ENCODE measurements around the gene POLR2M.

Gene POLR2M

GRCh38 chr15:57706405-57707209 lies at the start of gene POLR2M:
POLR2M (plus strand) TSS chr15:57706714; CDS start chr15:57706843, 129 bp downstream.
- DNase-seq = peak; percentile 99

GRCh38 chr15:57657619-57658018 lies 48.9 kb upstream of the POLR2M start:
- DNase-seq = no peak

GRCh38 chr15:57662091-57662744 lies 44.3 kb upstream of the POLR2M start:
- no peak for DNase-seq

DNA sequence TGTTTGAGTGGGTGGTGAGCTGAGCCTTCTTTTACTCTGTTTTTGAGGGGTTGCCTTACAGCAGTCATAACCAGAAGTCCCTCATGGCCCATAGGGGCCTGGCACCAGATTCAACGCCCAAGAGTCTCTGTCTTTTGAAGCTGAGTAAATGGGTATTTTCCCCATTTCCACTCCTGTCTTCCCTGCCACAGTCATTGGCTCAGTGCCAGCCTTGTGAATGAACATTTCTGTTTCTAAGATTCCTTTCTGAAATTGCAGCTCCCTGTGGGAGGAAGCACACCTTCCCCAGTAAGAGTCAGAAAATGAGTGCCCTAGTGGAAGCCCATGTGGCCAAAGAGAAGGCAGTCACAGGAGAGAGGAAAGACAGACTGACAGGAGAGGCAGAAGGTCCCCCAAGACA lies 43.7 kb upstream of the POLR2M start:
- no peak for DNase-seq

DNA sequence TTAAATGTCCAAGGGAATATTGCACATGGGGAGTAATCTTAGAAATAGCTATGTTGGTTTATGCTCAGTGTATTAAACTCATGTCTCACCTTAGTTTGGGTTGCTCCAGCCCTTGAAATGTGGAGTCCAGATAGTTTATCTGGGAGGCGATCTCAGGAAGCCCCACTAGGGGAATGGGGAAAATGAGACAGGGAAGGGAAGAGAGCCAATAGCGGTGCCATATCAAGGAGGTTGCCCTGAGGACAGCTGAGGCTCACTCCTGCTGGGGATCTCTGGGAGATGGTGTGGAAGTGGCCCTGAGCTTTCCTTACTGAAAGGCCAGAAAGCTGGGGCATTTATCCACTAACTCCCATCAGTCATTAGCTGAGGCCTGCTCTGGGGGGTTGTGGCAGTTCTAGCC lies 43.3 kb upstream of the POLR2M start:
- DNase-seq = no peak

- DNase-seq = no peak
Measured at GRCh38 chr15:57665194-57665593, 41.3 kb upstream of the POLR2M start.

DNA sequence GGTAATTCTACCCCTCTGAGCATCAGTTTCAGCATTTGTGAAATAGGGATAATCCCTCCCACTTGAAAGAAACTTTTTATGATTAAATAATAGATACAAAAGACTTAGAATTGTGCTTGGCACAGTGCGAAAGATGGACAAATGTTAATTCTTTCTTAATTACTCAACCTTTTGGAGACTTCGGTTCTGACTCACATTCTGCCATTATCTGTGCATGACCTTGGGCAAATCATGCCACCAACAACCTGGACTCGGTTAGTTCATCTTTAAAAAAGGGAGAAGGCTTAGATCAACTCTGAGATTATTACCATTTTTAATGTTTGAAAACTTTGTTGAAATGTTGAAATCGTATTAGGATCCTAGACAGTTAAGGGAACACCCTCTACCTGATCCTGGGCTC lies 40.6 kb upstream of the POLR2M start:
- DNase-seq = no peak

DNA sequence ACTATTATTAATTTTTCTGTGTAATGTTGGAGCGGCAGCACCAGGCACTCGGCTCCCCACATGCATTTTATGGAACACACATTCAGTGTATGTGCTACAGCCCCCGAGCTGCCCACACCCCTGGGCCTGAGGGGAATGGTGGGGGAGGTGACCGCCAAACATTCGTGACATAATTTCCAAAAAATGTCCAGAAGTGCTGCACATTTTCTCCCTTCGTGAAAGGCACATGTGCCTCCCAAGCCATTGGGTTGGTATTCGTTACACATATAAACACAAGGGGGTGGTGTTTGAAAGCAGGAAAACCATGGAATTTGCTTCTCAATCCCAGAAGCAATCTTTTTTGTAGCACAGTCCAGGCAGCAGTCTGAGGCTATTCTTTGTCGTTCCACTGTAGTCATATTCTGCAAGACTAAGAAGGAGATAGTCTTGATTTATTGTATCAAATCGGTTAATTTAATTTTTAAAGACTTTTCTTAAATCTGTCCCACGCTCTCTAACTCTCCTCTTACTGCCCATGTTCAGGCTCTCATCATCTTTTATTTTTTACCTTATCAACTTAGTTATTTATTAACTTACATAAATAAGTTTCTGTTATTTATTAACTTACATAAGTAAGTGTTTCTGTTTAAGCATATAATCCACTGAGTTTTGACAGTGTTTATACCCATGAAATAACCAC lies 39.2 kb upstream of the POLR2M start:
- peak; percentile 8 for DNase-seq

DNA sequence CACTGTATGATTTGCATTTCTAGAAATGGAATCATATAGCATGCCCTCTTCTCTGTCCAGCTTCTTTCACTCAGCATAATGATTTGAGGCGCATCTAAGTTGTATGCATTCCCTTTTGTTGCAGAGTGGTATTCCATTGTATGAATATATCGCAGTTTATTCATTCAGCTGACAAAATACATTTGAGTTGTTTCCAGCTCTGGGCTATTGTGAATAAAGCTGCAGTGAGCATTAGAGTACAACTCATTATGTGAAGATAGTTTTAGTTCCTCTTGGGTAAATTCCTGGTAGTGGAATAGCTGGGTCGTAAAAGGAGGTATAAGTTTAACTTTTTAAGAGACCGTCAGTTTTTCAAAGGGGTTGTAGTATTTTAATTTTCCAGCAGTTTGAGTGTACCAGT lies 38.5 kb upstream of the POLR2M start:
- DNase-seq = no peak

- DNase-seq = no peak
Measured at GRCh38 chr15:57671636-57672035, 34.9 kb upstream of the POLR2M start.

- DNase-seq = no peak
Measured at GRCh38 chr15:57675481-57676181, 30.9 kb upstream of the POLR2M start.

DNA sequence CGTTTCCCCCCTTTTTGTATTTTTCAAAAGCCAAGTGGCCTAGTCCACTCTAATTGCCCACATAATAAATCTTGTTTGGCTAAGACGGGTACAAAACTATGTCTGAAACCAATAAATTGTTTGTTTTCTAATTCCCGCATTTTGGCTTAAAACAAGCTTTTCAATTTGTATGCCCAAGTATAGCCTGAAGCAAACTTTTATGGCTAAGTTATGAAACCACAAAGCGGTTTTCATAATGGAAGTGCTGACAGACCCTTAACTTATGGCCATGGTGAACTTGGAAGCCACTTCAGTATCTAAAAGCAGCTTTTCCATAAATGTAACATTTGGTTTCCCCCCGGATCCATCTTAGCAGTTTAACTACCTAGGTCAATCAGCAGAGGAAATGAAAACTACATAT lies 29.9 kb upstream of the POLR2M start:
- no peak for DNase-seq

DNA sequence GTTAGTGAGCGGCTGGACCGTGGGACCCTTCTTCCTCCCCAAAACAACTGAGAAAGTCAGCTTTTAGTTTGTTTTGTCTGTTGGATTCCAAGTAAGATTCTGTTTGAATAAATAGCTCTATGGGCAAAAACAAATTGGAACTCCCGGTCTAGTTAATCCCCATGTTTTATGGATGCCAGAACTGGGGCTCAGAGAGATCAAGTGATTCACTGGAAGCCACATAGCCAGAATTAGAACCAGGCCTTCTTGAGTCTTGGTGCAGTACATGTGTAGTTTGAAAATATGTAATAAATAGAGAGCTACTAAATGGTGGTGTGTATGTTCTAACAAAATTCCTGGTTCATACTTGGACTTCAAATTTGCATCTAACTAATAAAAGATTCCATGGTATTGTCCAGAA lies 29.3 kb upstream of the POLR2M start:
- no peak for DNase-seq

DNA sequence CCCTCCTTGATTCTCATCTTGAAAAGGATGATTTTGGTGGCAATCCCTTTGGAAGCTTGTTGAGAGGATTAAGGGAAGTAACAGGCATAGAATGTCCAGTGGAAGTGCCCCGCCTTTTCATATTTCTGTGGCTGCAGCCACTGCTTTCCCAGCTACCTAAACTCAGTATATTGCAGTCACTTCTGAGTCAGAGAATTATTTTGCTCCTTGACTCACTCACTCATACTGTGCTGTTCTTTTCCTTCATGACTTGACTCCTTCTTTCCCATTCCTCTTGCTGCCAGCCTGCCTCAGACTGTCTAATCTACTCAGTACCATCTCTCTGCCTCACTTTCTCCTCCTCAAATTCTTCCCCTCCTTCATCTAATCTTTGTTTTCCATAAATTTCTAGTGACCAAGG lies 26.5 kb upstream of the POLR2M start:
- DNase-seq = no peak

- DNase-seq = no peak
Measured at GRCh38 chr15:57681011-57681410, 25.5 kb upstream of the POLR2M start.

DNA sequence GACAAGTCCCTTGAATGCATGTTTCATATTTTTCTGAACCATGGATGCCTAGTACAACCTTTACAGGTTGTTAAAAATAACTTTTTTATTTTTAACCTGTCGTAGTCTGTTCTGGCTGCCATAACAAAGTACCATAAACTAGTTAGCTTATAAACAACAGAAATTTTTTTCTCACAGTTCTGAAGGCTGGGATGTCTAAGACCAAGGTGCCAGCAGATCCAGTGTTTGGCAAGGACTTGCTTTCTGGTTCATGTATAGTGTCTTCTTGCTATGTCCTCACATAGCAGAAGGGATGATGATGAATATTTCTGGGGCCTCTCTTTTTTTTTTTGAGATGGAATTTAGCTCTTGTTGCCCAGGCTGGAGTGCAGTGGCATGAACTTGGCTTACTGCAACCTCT lies 23.0 kb upstream of the POLR2M start:
- no peak for DNase-seq

DNA sequence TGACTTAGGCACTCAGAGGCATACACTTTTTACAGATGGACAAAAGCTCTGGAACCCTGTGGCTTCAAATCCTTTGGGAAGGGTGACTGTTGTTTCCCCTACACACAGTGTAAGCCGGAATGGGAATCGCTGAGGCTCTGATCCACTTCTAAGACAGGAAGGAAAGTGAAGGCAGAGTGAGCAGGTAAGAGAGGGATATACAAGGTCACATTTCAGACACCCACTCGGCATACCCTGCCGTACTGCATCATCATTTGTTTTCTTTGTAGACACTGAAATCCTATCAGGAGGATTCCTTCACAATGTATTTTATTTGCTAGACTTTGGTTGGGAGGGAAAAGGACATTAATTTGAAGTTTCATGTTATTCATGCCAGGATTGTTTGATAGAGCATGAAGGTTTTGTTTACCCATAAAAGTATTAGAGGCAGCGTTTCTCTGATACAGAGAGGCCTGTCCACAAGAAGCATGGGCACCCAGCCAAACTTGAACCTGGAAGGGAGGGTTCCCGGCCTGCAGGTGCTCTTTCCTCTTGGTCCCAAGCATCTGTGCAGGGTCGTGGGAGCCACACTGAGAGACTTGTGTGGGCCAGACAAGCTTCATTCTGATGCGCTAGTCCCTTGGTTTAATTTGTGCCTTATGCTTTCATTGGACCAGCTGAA lies 21.9 kb upstream of the POLR2M start:
- no peak for DNase-seq

GRCh38 chr15:57685306-57686095 lies 21.0 kb upstream of the POLR2M start:
- DNase-seq = no peak

DNA sequence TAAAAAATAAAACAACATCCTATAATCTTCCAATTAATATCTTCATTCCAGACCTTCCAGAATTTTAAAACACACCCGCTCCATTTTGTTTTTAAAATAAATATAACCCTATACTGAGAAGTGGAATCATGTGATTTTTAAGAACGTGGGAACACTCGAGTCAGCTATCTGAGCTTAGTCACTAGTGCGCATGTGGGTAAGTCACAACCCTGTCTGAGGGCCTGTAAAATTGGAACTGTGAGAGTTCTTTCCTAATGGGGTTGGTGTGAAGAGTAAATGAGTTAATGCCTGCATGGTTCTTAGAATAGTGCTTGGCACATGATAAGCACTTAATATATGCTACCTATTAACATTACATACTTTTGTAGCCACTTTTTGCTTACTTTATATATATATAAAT lies 19.9 kb upstream of the POLR2M start:
- DNase-seq = no peak

- no peak for DNase-seq
Measured at GRCh38 chr15:57690341-57690966, 16.1 kb upstream of the POLR2M start.

GRCh38 chr15:57691082-57691481 lies 15.4 kb upstream of the POLR2M start:
- DNase-seq = no peak

GRCh38 chr15:57692709-57693108 lies 13.8 kb upstream of the POLR2M start:
- DNase-seq = no peak

Measured in NCI-H1105 (cell line).